SU-DHL-6 (cell line): ENCODE data around the gene SPTBN5.

Experiments used
- EZH2phosphoT487 ChIP-seq: fragments of 200-600 bp; sonication (generic), shearing (Covaris generic); conservative IDR thresholded peaks from 2 replicates; pipeline ENCODE4 v1.6.1; 2018; ENCODE audit warnings: mild to moderate bottlenecking, antibody characterized with exemption, low read length, moderate library complexity, mixed read lengths
- TF ChIP-seq, protein P1 (sequence below): fragments of 200-600 bp; sonication (generic); IDR thresholded peaks from one replicate; pipeline ENCODE4 v1.5.1; 2017; ENCODE audit warnings: antibody characterized with exemption, mild to moderate bottlenecking, low read length, moderate library complexity; ENCODE audit not compliant: insufficient read depth, poor library complexity, severe bottlenecking

GRCh38 chr15:41853831-41854230 lies 40.0 kb downstream of the SPTBN5 start:
- TF ChIP-seq, protein P1, sequence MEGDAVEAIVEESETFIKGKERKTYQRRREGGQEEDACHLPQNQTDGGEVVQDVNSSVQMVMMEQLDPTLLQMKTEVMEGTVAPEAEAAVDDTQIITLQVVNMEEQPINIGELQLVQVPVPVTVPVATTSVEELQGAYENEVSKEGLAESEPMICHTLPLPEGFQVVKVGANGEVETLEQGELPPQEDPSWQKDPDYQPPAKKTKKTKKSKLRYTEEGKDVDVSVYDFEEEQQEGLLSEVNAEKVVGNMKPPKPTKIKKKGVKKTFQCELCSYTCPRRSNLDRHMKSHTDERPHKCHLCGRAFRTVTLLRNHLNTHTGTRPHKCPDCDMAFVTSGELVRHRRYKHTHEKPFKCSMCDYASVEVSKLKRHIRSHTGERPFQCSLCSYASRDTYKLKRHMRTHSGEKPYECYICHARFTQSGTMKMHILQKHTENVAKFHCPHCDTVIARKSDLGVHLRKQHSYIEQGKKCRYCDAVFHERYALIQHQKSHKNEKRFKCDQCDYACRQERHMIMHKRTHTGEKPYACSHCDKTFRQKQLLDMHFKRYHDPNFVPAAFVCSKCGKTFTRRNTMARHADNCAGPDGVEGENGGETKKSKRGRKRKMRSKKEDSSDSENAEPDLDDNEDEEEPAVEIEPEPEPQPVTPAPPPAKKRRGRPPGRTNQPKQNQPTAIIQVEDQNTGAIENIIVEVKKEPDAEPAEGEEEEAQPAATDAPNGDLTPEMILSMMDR, result no peak
- no peak for TF ChIP-seq EZH2phosphoT487
